Mesendoderm (in vitro differentiated cells): ENCODE results near the gene ERCC5. TPM values are rescaled to one million over a fixed set of nuclear protein-coding genes. Genes with fewer than 3 reads are reported as not detected.
A peak's percentile ranks its signal among the peaks of the same experiment; 100 is the strongest.

Experiments used
- DNase-seq: peaks from one replicate; pipeline ENCODE4 v3.0.0; 2013
- H2AK5ac ChIP-seq: 2 replicates; pipeline ENCODE4 v1.6.1; 2013; ENCODE audit warnings: low read length, inconsistent platforms
- H2BK120ac ChIP-seq: 2 replicates; pipeline ENCODE4 v1.6.1; 2013; ENCODE audit warnings: low read depth, mild to moderate bottlenecking, low read length, moderate library complexity, mixed read lengths
- H2BK15ac ChIP-seq: replicated peaks from 2 replicates; pipeline ENCODE4 v1.6.1; 2013; ENCODE audit warnings: low read depth, mild to moderate bottlenecking, moderate library complexity
- H2BK5ac ChIP-seq: 2 replicates; pipeline ENCODE4 v1.6.1; 2013; ENCODE audit warnings: low read length, inconsistent platforms
- H3K18ac ChIP-seq: 2 replicates; pipeline ENCODE4 v1.6.1; 2013; ENCODE audit warnings: mild to moderate bottlenecking, low read length, mixed read lengths
- H3K23ac ChIP-seq: one replicate; pipeline ENCODE4 v1.6.1; 2013; ENCODE audit warnings: low read length
- H3K27ac ChIP-seq: 2 replicates; pipeline ENCODE4 v1.5.1; 2013; ENCODE audit warnings: low read depth, mild to moderate bottlenecking, inconsistent platforms, low read length, moderate library complexity
- H3K27me3 ChIP-seq: 2 replicates; pipeline ENCODE4 v1.6.1; 2013; ENCODE audit warnings: low read length, control low read depth, mild to moderate bottlenecking, inconsistent platforms; ENCODE audit not compliant: insufficient read depth, poor library complexity
- H3K36me3 ChIP-seq: 2 replicates; pipeline ENCODE4 v1.6.1; 2013; ENCODE audit warnings: low read length, inconsistent platforms; ENCODE audit not compliant: control insufficient read depth, insufficient read depth
- H3K4ac ChIP-seq: one replicate; pipeline ENCODE4 v1.6.1; 2013; ENCODE audit warnings: low read depth, mild to moderate bottlenecking, low read length, moderate library complexity
- H3K4me1 ChIP-seq: 2 replicates; pipeline ENCODE4 v1.6.1; 2013; ENCODE audit warnings: low read depth, low read length, inconsistent platforms; ENCODE audit not compliant: control insufficient read depth
- H3K4me2 ChIP-seq: 2 replicates; pipeline ENCODE4 v1.6.1; 2013; ENCODE audit warnings: low read length
- H3K4me3 ChIP-seq: 2 replicates; pipeline ENCODE4 v1.5.1; 2013; ENCODE audit warnings: mild to moderate bottlenecking, low read length
- H3K56ac ChIP-seq: one replicate; pipeline ENCODE4 v1.6.1; 2013; ENCODE audit warnings: low read length
- H3K79me1 ChIP-seq: 2 replicates; pipeline ENCODE4 v1.6.1; 2013; ENCODE audit warnings: low read length, inconsistent platforms
- H3K79me2 ChIP-seq: 2 replicates; pipeline ENCODE4 v1.6.1; 2013; ENCODE audit warnings: mild to moderate bottlenecking, low read length; ENCODE audit not compliant: control insufficient read depth, insufficient read depth
- H3K9ac ChIP-seq: 2 replicates; pipeline ENCODE4 v1.6.1; 2013; ENCODE audit warnings: low read length, inconsistent platforms
- H4K5ac ChIP-seq: one replicate; pipeline ENCODE4 v1.6.1; 2013; ENCODE audit warnings: low read length
- H4K8ac ChIP-seq: one replicate; pipeline ENCODE4 v1.6.1; 2013; ENCODE audit warnings: low read depth, mild to moderate bottlenecking, control low read depth, low read length, moderate library complexity
- WGBS: extraction: QIAGEN DNeasy Blood & Tissue Kit; methylation state at CpG from one replicate; pipeline ENCODE4 v1.1.7; 2013; ENCODE audit warnings: low lambda C conversion rate, missing lambda C conversion rate; ENCODE audit not compliant: insufficient coverage; ENCODE audit errors: extremely low coverage; 5-methylcytosine and 5-hydroxymethylcytosine counted together
- polyA plus RNA-seq, 2 experiments: library from polyadenylated mRNA; stranded (reverse); fragments of 200-250 nt; gene quantifications; one replicate each; pipeline ENCODE4 v1.2.3, GENCODE V29; 2013

Gene ERCC5
- polyA plus RNA-seq (2013, experiment 1 of 2): 14.9 TPM
- 14.9 TPM for polyA plus RNA-seq (2013, experiment 2 of 2)

DNA sequence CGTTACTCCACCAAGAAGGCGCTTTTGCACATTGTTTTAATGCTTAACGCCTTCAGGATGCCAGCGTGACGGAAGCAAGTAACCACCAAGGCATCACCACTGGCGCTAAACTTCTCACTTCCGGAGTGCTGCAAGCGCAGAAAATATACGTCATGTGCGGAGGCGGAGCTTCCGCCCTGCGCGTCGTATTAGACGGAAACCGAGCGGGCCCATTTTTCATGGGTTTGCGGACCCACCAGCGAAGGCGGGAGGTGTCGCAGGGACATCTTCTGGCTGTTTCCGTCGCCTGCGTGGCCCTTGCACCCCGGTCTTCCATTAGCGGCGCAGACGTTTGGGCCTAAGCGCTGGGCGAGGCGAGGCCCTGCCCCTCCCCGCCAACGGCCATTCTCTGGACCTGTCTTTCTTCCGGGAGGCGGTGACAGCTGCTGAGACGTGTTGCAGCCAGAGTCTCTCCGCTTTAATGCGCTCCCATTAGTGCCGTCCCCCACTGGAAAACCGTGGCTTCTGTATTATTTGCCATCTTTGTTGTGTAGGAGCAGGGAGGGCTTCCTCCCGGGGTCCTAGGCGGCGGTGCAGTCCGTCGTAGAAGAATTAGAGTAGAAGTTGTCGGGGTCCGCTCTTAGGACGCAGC is at the start of gene ERCC5:
ERCC5 (plus strand) TSS at position 403 of the 631 bp plus-strand sequence. CDS start 235 bp downstream, outside the sequence.
- H3K23ac ChIP-seq: no peak within 1 kb of the TSS
- H3K79me1 ChIP-seq: no peaks in the 10 kb centered on the region
- H3K4me3 ChIP-seq: peak within 1 kb of the TSS; percentile 96
- peak within 1 kb of the TSS; percentile 81 for H3K4me2 ChIP-seq
- H3K56ac ChIP-seq: peak within 1 kb of the TSS; percentile 83
- no peaks in the 10 kb centered on the region for H3K36me3 ChIP-seq
- H3K27ac ChIP-seq: peak within 1 kb of the TSS; percentile 47
- H3K4me1 ChIP-seq: no peaks in the 10 kb centered on the region
- H3K79me2 ChIP-seq: no peaks in the 10 kb centered on the region
- H2BK15ac ChIP-seq: no peak within 1 kb of the TSS
- H2BK120ac ChIP-seq: peak within 1 kb of the TSS; percentile 31
- no peak within 1 kb of the TSS for H2AK5ac ChIP-seq
- H3K27me3 ChIP-seq: no peaks in the 10 kb centered on the region
- H3K18ac ChIP-seq: no peak within 1 kb of the TSS
- no CpG with 5 or more reads among the region's 49 CpGs for WGBS
- no peak within 1 kb of the TSS for H2BK5ac ChIP-seq
- peak; percentile 97 for DNase-seq
- H4K5ac ChIP-seq: peak within 1 kb of the TSS; percentile 44
- H4K8ac ChIP-seq: peak within 1 kb of the TSS; percentile 43
- H3K4ac ChIP-seq: peak within 1 kb of the TSS; percentile 5
- peak within 1 kb of the TSS; percentile 77 for H3K9ac ChIP-seq

DNA sequence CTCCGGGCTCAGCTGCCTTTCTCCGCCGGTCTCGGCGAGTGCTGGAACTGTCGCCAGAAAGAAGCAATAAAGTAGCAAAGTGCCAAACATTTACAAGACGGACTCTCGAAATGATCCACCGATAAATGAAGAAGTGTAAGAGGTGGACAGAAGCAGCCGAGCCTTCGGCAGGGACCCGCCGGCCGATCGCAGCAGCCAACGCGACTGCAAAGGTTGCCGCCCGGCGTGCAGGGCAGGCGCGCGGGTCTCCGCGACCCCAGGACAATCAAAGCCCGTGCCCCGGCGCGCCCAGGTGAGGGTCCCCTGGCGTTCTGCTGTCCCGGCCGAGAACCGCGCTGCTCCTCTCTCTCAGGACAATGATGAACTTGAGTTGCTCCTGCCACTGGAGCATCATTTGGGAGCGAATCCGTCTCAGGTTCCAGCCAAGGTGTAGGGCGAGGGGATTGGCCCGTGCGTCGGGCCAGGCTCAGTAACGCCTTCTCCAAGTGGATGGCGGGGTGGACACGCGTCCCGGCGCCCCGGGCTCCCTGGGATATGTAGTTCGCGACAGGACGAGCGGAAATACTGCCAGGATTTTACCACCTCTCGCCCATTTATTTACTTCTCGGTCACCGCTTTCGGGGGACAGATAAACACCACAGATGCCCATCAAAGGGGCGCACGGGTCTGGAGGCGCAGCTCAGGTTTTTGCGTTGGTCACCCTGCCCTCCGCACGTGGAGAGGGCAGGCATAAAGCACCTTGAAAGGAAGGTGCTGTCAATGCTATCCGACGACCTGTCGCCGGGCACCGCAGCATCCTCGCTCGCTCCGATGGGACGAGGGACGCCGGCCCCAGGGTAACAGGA is 47.0 kb upstream of the ERCC5 start, which contains the start of the genes BIVM and POGLUT2:
BIVM (plus strand) TSS at position 539 of the 845 bp plus-strand sequence. CDS start 8,149 bp downstream, outside the sequence.
POGLUT2 (minus strand) TSS at position 396 of the 845 bp plus-strand sequence; CDS start at position 90, 306 bp downstream.
- no peaks in the 10 kb centered on the region for H3K79me2 ChIP-seq
- no peak within 1 kb of the TSS for H3K18ac ChIP-seq
- H3K23ac ChIP-seq: no peak within 1 kb of the TSS
- H3K4me2 ChIP-seq: peak within 1 kb of the TSS; percentile 97
- peak; percentile 97 for DNase-seq
- H2BK15ac ChIP-seq: no peak within 1 kb of the TSS
- no peak within 1 kb of the TSS for H3K4ac ChIP-seq
- H4K8ac ChIP-seq: no peak within 1 kb of the TSS
- H3K79me1 ChIP-seq: no peaks in the 10 kb centered on the region
- H3K27me3 ChIP-seq: no peaks in the 10 kb centered on the region
- no peak within 1 kb of the TSS for H2BK120ac ChIP-seq
- H3K27ac ChIP-seq: no peak within 1 kb of the TSS
- H2BK5ac ChIP-seq: no peak within 1 kb of the TSS
- WGBS: no CpG with 5 or more reads among the region's 72 CpGs
- H3K56ac ChIP-seq: peak within 1 kb of the TSS; percentile 85
- H2AK5ac ChIP-seq: no peak within 1 kb of the TSS
- no peaks in the 10 kb centered on the region for H3K36me3 ChIP-seq
- no peaks in the 10 kb centered on the region for H3K4me1 ChIP-seq
- no peak within 1 kb of the TSS for H4K5ac ChIP-seq
- H3K9ac ChIP-seq: peak within 1 kb of the TSS; percentile 86
- H3K4me3 ChIP-seq: peak within 1 kb of the TSS; percentile 77

DNA sequence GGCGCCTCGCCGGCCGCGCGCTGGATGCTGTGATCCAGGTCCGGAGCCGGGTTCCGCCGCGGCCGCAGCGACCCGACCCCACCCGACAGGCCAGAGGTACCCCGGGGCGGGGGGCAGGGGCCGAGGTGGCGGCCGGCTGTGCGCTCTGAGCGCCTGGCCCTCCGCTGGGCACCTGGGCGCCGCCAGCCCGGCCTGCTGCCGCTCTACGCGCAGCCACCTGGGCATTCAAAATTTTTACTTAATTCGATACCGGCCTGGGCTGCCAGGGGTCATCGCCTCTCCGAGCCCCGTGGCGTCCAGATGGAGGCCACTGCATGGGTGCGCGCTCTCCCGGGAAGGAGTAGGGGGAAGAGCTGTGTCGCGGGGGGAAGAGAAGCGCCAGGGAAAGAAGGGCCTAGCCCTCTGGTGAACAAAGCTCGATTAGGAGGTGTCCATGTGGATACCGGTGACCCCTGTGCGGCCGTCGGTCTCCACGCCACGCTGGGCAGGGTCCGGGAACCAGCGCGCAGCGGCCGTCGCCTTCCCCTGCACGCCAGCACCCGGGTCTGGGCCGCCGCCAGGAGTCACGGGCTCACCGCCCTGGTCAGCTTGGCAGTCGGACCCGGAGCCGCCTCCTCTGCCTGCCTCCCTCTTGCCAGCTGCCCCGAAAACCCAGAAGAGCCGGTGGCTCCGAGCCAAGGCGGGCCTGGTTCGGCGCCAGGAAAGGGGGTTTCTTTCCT is 46.2 kb upstream of the ERCC5 start:
- Histone ChIP-seq H2AK5ac (no peak overlapping the region), H2BK5ac (no peak overlapping the region), H3K4me2 (peak overlapping the region; percentile 97), H3K27ac (no peak overlapping the region), H3K36me3 (no peaks in the 10 kb centered on the region), H3K56ac (peak overlapping the region; percentile 85), H3K4me3 (peak overlapping the region; percentile 72), H3K4ac (no peak overlapping the region), H3K4me1 (no peaks in the 10 kb centered on the region), H3K27me3 (no peaks in the 10 kb centered on the region), H3K23ac (no peak overlapping the region), H3K18ac (no peak overlapping the region), H4K5ac (no peak overlapping the region), H2BK15ac (no peak overlapping the region), H3K79me2 (no peaks in the 10 kb centered on the region), H3K79me1 (no peaks in the 10 kb centered on the region), H2BK120ac (no peak overlapping the region), H3K9ac (peak overlapping the region; percentile 86), H4K8ac (no peak overlapping the region)
- DNase-seq: peak; percentile 25
- WGBS: no CpG with 5 or more reads among the region's 69 CpGs

DNA sequence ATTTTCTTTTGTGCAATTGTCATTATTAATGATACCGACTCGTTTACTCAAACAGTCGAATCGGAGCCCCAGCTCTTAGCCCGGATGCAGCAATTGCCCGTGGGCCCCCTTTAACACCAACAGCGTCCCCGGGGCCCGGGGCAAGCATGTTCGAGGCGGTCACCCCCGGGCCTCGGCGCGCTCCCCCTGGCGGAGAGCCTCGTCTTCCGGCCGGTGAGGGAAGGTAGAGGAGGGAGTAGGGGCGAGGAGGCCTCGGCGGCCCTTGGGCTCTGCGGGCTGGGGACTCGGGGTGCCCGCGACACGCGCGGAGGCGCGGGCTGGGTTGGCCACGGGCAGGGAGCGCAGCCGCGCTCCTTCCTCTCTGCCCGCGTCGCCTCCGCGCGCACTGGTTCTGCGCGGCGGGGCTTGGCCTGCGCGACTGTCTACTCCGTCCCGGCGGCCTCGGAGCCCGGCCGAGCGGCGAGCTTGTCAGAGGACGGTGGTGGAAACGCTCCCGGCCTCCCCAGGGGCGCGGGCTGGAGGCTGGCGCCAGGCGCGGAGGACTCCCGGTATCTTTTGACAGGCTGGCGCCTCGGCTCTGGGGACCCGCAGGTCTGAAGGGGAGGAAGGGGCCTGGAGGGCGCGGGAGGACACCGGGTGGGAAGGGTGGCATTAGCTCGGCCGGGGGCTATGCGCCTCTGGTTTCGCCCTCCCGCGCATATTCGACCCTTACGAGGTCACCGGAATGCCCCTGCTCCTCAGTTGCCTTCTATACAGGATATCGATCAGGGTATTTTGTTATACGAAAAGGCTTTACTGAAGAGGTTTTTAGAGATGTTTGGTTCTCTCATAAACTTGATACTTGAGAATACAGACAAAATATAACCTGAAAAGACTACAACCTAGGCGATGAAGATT is 45.4 kb upstream of the ERCC5 start:
- no peak overlapping the region for H4K5ac ChIP-seq
- H2BK120ac ChIP-seq: no peak overlapping the region
- no peaks in the 10 kb centered on the region for H3K36me3 ChIP-seq
- WGBS: no CpG with 5 or more reads among the region's 81 CpGs
- no peak overlapping the region for H3K4ac ChIP-seq
- no peaks in the 10 kb centered on the region for H3K27me3 ChIP-seq
- no peak overlapping the region for H2AK5ac ChIP-seq
- H4K8ac ChIP-seq: no peak overlapping the region
- H3K4me1 ChIP-seq: no peaks in the 10 kb centered on the region
- H2BK5ac ChIP-seq: no peak overlapping the region
- H3K4me3 ChIP-seq: peak overlapping the region; percentile 72
- H3K56ac ChIP-seq: peak overlapping the region; percentile 90
- DNase-seq: peak; percentile 87
- no peak overlapping the region for H2BK15ac ChIP-seq
- H3K9ac ChIP-seq: peak overlapping the region; percentile 86
- no peaks in the 10 kb centered on the region for H3K79me2 ChIP-seq
- H3K4me2 ChIP-seq: peak overlapping the region; percentile 97
- no peak overlapping the region for H3K27ac ChIP-seq
- peak overlapping the region; percentile 28 for H3K18ac ChIP-seq
- H3K79me1 ChIP-seq: no peaks in the 10 kb centered on the region
- no peak overlapping the region for H3K23ac ChIP-seq

DNA sequence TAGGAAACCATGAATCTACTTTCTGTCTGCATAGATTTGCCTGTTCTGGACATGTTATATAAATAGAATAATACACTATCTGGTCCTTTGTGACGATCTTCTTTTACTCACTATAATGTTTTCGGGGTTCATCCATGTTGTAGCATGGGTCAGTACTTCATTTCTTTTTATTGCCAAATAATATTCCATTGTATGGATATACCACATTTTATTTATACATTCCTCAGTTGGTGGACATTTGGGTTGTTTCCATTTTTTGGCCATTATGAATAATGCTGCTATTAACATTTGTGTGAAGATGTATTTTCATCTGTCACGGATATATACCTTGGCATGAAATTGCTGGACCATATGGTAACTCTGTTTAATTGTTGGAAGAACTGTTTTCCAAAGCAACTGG is 40.2 kb upstream of the ERCC5 start:
- no peak overlapping the region for H3K23ac ChIP-seq
- H2BK120ac ChIP-seq: no peak overlapping the region
- no peak overlapping the region for H3K4me2 ChIP-seq
- no peak overlapping the region for H4K5ac ChIP-seq
- H3K4me3 ChIP-seq: no peak overlapping the region
- H3K9ac ChIP-seq: no peak overlapping the region
- no peak overlapping the region for H3K27ac ChIP-seq
- no peak overlapping the region for H2BK15ac ChIP-seq
- no peaks in the 10 kb centered on the region for H3K79me1 ChIP-seq
- H3K27me3 ChIP-seq: no peaks in the 10 kb centered on the region
- H3K4me1 ChIP-seq: no peaks in the 10 kb centered on the region
- no peak overlapping the region for H4K8ac ChIP-seq
- WGBS: no CpG with 5 or more reads among the region's 3 CpGs
- no peaks in the 10 kb centered on the region for H3K36me3 ChIP-seq
- H2AK5ac ChIP-seq: no peak overlapping the region
- no peak overlapping the region for H3K4ac ChIP-seq
- no peak for DNase-seq
- no peak overlapping the region for H2BK5ac ChIP-seq
- H3K56ac ChIP-seq: no peak overlapping the region
- H3K79me2 ChIP-seq: no peaks in the 10 kb centered on the region
- H3K18ac ChIP-seq: no peak overlapping the region
